ENCODE data around the gene TRPV6.

TRPV6 gene

DNA sequence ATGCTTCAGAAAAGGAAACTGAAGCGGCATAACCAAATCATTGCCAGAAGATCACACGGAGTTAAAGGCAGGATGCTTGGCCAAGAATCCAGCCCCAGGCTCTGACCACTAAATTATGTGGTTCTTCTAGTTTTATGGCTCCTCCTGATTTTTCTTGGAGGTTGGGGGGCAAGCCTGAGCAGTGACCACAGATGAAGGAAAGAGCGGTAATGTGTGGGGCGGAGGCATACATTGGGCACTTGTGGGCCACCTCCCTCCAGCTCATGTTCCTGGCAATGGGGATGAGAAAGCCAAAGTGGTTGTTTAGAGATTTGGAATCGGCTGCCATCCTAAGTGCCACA is 3.2 kb downstream of the TRPV6 start:
- TF ChIP-seq ZNF70 (CRISPR knock-in tag; IDR thresholded peaks at IDR 0.05) = no peak
- no peak for TF ChIP-seq TOX (CRISPR knock-in tag; IDR thresholded peaks at IDR 0.05; ENCODE audit: borderline replicate concordance)
- TF ChIP-seq CSDC2 (CRISPR knock-in tag; IDR thresholded peaks at IDR 0.05) = no peak
- TF ChIP-seq, protein P1, sequence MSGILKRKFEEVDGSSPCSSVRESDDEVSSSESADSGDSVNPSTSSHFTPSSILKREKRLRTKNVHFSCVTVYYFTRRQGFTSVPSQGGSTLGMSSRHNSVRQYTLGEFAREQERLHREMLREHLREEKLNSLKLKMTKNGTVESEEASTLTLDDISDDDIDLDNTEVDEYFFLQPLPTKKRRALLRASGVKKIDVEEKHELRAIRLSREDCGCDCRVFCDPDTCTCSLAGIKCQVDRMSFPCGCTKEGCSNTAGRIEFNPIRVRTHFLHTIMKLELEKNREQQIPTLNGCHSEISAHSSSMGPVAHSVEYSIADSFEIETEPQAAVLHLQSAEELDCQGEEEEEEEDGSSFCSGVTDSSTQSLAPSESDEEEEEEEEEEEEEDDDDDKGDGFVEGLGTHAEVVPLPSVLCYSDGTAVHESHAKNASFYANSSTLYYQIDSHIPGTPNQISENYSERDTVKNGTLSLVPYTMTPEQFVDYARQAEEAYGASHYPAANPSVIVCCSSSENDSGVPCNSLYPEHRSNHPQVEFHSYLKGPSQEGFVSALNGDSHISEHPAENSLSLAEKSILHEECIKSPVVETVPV (CRISPR knock-in tag; IDR thresholded peaks at IDR 0.05) = no peak
- TF ChIP-seq ARNTL (CRISPR knock-in tag; IDR thresholded peaks at IDR 0.05; ENCODE audit: borderline replicate concordance, low read depth) = no peak
- no peak for TF ChIP-seq ZFP30 (CRISPR knock-in tag; IDR thresholded peaks at IDR 0.05)
- no peak for TF ChIP-seq RARB (CRISPR knock-in tag; IDR thresholded peaks at IDR 0.05)
- no peak for TF ChIP-seq GLIS3 (CRISPR knock-in tag; IDR thresholded peaks at IDR 0.05)
- TF ChIP-seq BACH2 (CRISPR knock-in tag; IDR thresholded peaks at IDR 0.05; ENCODE audit: borderline replicate concordance) = no peak
- TF ChIP-seq ZFP3 (CRISPR knock-in tag; IDR thresholded peaks at IDR 0.05) = no peak
- TF ChIP-seq, protein P2, sequence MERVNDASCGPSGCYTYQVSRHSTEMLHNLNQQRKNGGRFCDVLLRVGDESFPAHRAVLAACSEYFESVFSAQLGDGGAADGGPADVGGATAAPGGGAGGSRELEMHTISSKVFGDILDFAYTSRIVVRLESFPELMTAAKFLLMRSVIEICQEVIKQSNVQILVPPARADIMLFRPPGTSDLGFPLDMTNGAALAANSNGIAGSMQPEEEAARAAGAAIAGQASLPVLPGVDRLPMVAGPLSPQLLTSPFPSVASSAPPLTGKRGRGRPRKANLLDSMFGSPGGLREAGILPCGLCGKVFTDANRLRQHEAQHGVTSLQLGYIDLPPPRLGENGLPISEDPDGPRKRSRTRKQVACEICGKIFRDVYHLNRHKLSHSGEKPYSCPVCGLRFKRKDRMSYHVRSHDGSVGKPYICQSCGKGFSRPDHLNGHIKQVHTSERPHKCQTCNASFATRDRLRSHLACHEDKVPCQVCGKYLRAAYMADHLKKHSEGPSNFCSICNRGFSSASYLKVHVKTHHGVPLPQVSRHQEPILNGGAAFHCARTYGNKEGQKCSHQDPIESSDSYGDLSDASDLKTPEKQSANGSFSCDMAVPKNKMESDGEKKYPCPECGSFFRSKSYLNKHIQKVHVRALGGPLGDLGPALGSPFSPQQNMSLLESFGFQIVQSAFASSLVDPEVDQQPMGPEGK (CRISPR knock-in tag; IDR thresholded peaks at IDR 0.05; ENCODE audit: borderline replicate concordance) = no peak
- TF ChIP-seq, protein P3, sequence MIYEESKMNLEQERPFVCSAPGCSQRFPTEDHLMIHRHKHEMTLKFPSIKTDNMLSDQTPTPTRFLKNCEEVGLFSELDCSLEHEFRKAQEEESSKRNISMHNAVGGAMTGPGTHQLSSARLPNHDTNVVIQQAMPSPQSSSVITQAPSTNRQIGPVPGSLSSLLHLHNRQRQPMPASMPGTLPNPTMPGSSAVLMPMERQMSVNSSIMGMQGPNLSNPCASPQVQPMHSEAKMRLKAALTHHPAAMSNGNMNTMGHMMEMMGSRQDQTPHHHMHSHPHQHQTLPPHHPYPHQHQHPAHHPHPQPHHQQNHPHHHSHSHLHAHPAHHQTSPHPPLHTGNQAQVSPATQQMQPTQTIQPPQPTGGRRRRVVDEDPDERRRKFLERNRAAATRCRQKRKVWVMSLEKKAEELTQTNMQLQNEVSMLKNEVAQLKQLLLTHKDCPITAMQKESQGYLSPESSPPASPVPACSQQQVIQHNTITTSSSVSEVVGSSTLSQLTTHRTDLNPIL (CRISPR knock-in tag; IDR thresholded peaks at IDR 0.05; ENCODE audit: low read depth) = no peak
- TF ChIP-seq PPARA (CRISPR knock-in tag; IDR thresholded peaks at IDR 0.05; ENCODE audit: borderline replicate concordance) = no peak
- TF ChIP-seq ZNF8 (CRISPR knock-in tag; IDR thresholded peaks at IDR 0.05) = no peak
- ATAC-seq = no peak

DNA sequence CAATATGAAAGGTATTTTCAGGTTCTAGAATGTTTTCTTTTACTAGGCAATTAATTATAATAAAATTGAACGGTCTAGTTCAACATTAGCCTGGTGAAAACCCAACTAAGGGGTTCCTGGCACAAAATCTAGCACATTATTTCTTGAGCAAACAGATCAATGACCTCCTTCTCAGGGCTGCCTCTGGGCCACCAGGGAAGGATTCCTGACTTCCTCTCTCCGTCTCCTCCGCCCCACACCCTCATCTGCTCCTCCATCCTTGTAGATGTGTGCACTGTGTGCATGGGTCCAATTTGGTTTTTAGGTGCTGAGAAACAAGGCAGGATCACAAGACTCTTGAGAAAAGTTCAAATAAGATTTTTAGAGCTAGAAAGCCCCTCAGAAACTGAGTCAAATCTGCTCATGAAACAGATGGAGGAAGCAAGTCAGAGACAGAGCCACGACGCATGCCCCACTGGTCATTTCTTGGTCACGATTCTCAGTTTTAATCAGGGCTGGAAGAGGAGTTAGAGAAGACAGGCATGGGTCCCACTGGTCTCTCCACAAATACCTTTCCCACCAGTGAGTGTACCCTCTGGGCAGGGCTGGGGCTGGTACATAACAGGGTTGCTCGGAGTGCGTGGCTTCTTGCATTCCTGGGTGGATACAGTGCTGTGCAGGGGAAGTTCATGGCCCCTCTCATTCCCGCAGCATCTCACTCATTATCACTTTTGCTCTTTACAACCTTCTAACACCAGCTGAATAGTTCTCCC is 3.8 kb downstream of the TRPV6 start:
- ATAC-seq = no peak

DNA sequence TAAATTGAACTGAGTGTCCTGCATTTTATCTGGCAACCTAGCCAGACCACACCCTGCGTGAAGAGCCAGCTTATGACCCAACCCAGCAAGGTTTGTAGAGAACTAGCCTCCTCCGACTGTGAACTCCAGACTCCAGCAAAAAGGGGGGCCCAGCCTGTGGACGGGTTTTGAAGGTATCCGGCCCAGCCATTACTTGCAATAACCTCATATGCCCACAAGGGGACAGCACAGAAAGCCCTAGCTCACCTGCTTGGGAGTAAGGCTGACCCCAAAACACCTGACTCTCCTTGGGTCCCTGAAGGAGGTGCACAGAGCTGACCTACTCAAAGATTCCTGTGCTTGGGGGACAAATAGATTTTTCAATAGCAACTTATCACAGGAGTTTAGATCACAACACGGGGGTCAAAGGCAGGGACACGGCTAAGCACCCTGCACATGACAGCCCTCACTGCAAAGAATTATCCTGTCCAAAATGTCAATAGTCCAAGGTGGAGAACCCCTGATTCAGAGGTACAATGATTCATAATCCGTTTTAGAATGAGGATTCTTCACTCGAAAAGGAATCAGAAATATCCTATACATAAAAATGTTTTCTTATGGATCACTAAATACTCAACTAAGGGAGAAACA is 4.6 kb downstream of the TRPV6 start:
- no peak for TF ChIP-seq SNAI2 (CRISPR knock-in tag; IDR thresholded peaks at IDR 0.05)
- TF ChIP-seq CSDC2 (CRISPR knock-in tag; IDR thresholded peaks at IDR 0.05) = no peak
- TF ChIP-seq, protein P4, sequence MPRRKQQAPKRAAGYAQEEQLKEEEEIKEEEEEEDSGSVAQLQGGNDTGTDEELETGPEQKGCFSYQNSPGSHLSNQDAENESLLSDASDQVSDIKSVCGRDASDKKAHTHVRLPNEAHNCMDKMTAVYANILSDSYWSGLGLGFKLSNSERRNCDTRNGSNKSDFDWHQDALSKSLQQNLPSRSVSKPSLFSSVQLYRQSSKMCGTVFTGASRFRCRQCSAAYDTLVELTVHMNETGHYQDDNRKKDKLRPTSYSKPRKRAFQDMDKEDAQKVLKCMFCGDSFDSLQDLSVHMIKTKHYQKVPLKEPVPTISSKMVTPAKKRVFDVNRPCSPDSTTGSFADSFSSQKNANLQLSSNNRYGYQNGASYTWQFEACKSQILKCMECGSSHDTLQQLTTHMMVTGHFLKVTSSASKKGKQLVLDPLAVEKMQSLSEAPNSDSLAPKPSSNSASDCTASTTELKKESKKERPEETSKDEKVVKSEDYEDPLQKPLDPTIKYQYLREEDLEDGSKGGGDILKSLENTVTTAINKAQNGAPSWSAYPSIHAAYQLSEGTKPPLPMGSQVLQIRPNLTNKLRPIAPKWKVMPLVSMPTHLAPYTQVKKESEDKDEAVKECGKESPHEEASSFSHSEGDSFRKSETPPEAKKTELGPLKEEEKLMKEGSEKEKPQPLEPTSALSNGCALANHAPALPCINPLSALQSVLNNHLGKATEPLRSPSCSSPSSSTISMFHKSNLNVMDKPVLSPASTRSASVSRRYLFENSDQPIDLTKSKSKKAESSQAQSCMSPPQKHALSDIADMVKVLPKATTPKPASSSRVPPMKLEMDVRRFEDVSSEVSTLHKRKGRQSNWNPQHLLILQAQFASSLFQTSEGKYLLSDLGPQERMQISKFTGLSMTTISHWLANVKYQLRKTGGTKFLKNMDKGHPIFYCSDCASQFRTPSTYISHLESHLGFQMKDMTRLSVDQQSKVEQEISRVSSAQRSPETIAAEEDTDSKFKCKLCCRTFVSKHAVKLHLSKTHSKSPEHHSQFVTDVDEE (CRISPR knock-in tag; IDR thresholded peaks at IDR 0.05) = no peak
- TF ChIP-seq, protein P3 (CRISPR knock-in tag; IDR thresholded peaks at IDR 0.05; ENCODE audit: low read depth) = no peak
- TF ChIP-seq ZC3H10 (CRISPR knock-in tag; IDR thresholded peaks at IDR 0.05) = no peak
- no peak for TF ChIP-seq ZNF565 (CRISPR knock-in tag; conservative IDR thresholded peaks at IDR 0.05; ENCODE audit: low read depth)
- no peak for TF ChIP-seq TOX (CRISPR knock-in tag; IDR thresholded peaks at IDR 0.05; ENCODE audit: borderline replicate concordance)
- peak; percentile 80 for ATAC-seq

More for the DNA sequence above, 3.8 kb downstream of the TRPV6 start:
- TF ChIP-seq, protein P2 (CRISPR knock-in tag; IDR thresholded peaks at IDR 0.05; ENCODE audit: borderline replicate concordance) = no peak
- no peak for TF ChIP-seq ZC3H10 (CRISPR knock-in tag; IDR thresholded peaks at IDR 0.05)
- no peak for TF ChIP-seq ARNTL (CRISPR knock-in tag; IDR thresholded peaks at IDR 0.05; ENCODE audit: borderline replicate concordance, low read depth)
- TF ChIP-seq CSDC2 (CRISPR knock-in tag; IDR thresholded peaks at IDR 0.05) = no peak
- TF ChIP-seq RARB (CRISPR knock-in tag; IDR thresholded peaks at IDR 0.05) = no peak
- no peak for TF ChIP-seq ZFP30 (CRISPR knock-in tag; IDR thresholded peaks at IDR 0.05)
- TF ChIP-seq TCF4 (CRISPR knock-in tag; IDR thresholded peaks at IDR 0.05; ENCODE audit: borderline replicate concordance) = no peak
- TF ChIP-seq PPARA (CRISPR knock-in tag; IDR thresholded peaks at IDR 0.05; ENCODE audit: borderline replicate concordance) = no peak
- no peak for TF ChIP-seq ZFP3 (CRISPR knock-in tag; IDR thresholded peaks at IDR 0.05)
- TF ChIP-seq, protein P3 (CRISPR knock-in tag; IDR thresholded peaks at IDR 0.05; ENCODE audit: low read depth) = no peak

Measured in SK-N-SH treated with all-trans-retinoic acid at 6 μM for 48 hours (cell line).